Keratinocyte (primary cell): Measurements from ENCODE around the gene GYG1. TPM values are rescaled to one million over a fixed set of nuclear protein-coding genes. Genes with fewer than 3 reads are reported as not detected.

Experiments
- DNase-seq: peaks from one replicate; pipeline ENCODE4 v3.0.0-alpha.2; 2011; ENCODE audit warnings: low read depth, missing footprints, low spot score
- FAIRE-seq: peaks from 2 replicates; lab custom pipeline; 2011; peaks lifted over from hg19 to GRCh38; lab: Jason Lieb, UNC
- H2AFZ ChIP-seq: 2 replicates; pipeline ENCODE4 v1.6.0; 2012; ENCODE audit warnings: low read length, control low read depth, inconsistent platforms; ENCODE audit not compliant: control insufficient read depth
- H3K27ac ChIP-seq: 2 replicates; pipeline ENCODE4 v1.5.1; 2011; ENCODE audit warnings: low read length; ENCODE audit not compliant: control insufficient read depth, insufficient read depth
- H3K27me3 ChIP-seq: 3 replicates; pipeline ENCODE4 v1.6.0; 2011; ENCODE audit warnings: low read length; ENCODE audit not compliant: control insufficient read depth, insufficient read depth; ENCODE audit errors: extremely low read depth
- H3K36me3 ChIP-seq, 2 experiments: 2 replicates in 1 of 2; 3 replicates in 1 of 2; pipeline ENCODE4 v1.5.1; 2011; ENCODE audit warnings: low read length in 2 of 2, mild to moderate bottlenecking in 1 of 2; ENCODE audit not compliant: control insufficient read depth in 2 of 2, insufficient read depth in 2 of 2; ENCODE audit errors: extremely low read depth in 1 of 2
- H3K4me1 ChIP-seq: 3 replicates; pipeline ENCODE4 v1.5.1; 2011; ENCODE audit warnings: low read length; ENCODE audit not compliant: control insufficient read depth, insufficient read depth; ENCODE audit errors: extremely low read depth
- H3K4me2 ChIP-seq: 3 replicates; pipeline ENCODE4 v1.6.0; 2011; ENCODE audit warnings: low read depth, low read length; ENCODE audit not compliant: control insufficient read depth, insufficient read depth; ENCODE audit errors: extremely low read depth
- H3K4me3 ChIP-seq, 3 experiments: fragments of 200-600 bp in 1 of 3; sonication (generic) in 1 of 3; 2 replicates in 2 of 3; 3 replicates in 1 of 3; pipeline ENCODE4 v1.5.1; 2011 to 2016; ENCODE audit warnings: low read length in 3 of 3, mild to moderate bottlenecking in 3 of 3, control low read depth in 2 of 3, inconsistent platforms in 1 of 3, low read depth in 1 of 3, mixed read lengths in 1 of 3, mixed run types in 1 of 3, moderate library complexity in 1 of 3; ENCODE audit not compliant: control insufficient read depth in 2 of 3, insufficient read depth in 2 of 3; ENCODE audit errors: extremely low read depth in 1 of 3
- H3K79me2 ChIP-seq: 2 replicates; pipeline ENCODE4 v1.6.0; 2012; ENCODE audit warnings: low read length; ENCODE audit not compliant: control insufficient read depth, insufficient read depth
- H3K9ac ChIP-seq: 3 replicates; pipeline ENCODE4 v1.6.0; 2011; ENCODE audit warnings: low read length; ENCODE audit not compliant: control insufficient read depth, insufficient read depth; ENCODE audit errors: extremely low read depth
- H3K9me1 ChIP-seq: 3 replicates; pipeline ENCODE4 v1.6.0; 2011; ENCODE audit warnings: low read length; ENCODE audit not compliant: control insufficient read depth, insufficient read depth; ENCODE audit errors: extremely low read depth
- H3K9me3 ChIP-seq: 2 replicates; pipeline ENCODE4 v1.5.1; 2012; ENCODE audit warnings: low read depth, low read length; ENCODE audit not compliant: control insufficient read depth
- H4K20me1 ChIP-seq: 3 replicates; pipeline ENCODE4 v1.6.0; 2011; ENCODE audit warnings: low read length; ENCODE audit not compliant: control insufficient read depth, insufficient read depth; ENCODE audit errors: extremely low read depth
- EZH2 ChIP-seq: IDR thresholded peaks from one replicate; pipeline ENCODE4 v1.6.1; 2012; ENCODE audit warnings: inconsistent platforms, mild to moderate bottlenecking, low read length, moderate library complexity
- dilution Hi-C: fragments of 300-500 bp; cut with MboI; formaldehyde crosslinking; loops from one replicate; pipeline ENCODE4 v1.7.0; 2020; ENCODE audit warnings: low sequenced_read_pairs; ENCODE audit not compliant: extremely low pct_ligation_motif_present
- polyA plus RNA-seq, 5 experiments: library from polyadenylated mRNA; depleted of rRNA in 3 of 5; stranded (reverse) in 3 of 5; stranded (forward) in 1 of 5; unstranded in 1 of 5; fragments of >200 nt; gene quantifications; 1 replicate in 1 of 5; 2 replicates in 3 of 5; 3 replicates in 1 of 5; pipeline versions ENCODE4 v1.2.1 to v1.2.3, GENCODE V29; 2011 to 2012; ENCODE audit warnings: missing spikeins in 2 of 5, low read depth in 1 of 5, low replicate concordance in 1 of 5
- TF ChIP-seq, protein P1 (sequence below), 3 experiments: IDR thresholded peaks in 1 of 3; conservative IDR thresholded peaks in 1 of 3; optimal IDR thresholded peaks in 1 of 3; 2 replicates in 2 of 3; 3 replicates in 1 of 3; pipeline versions ENCODE3 to v1.5.1; 2011; ENCODE audit warnings: low read length in 3 of 3, mild to moderate bottlenecking in 3 of 3, moderate library complexity in 2 of 3, control low read depth in 1 of 3, inconsistent platforms in 1 of 3; ENCODE audit not compliant: insufficient read depth in 2 of 3; ENCODE audit errors: extremely low read depth in 1 of 3

The GYG1 gene
- polyA plus RNA-seq, 1 donor (not counting 4 experiments of a cell fraction or from before 2014, with no cell fraction given), result 25.2 TPM

- no peaks in the 10 kb centered on the region for H3K27me3 ChIP-seq
- no peaks in the 10 kb centered on the region for H3K79me2 ChIP-seq
- no peaks in the 10 kb centered on the region for H3K4me1 ChIP-seq
- H4K20me1 ChIP-seq, result no peaks in the 10 kb centered on the region
- no peak for FAIRE-seq
- H3K4me3 ChIP-seq, result no peak overlapping the region
- no peaks in the 10 kb centered on the region for H3K36me3 ChIP-seq
- DNase-seq, result no peak
- no peak for TF ChIP-seq EZH2
- TF ChIP-seq, protein P1, sequence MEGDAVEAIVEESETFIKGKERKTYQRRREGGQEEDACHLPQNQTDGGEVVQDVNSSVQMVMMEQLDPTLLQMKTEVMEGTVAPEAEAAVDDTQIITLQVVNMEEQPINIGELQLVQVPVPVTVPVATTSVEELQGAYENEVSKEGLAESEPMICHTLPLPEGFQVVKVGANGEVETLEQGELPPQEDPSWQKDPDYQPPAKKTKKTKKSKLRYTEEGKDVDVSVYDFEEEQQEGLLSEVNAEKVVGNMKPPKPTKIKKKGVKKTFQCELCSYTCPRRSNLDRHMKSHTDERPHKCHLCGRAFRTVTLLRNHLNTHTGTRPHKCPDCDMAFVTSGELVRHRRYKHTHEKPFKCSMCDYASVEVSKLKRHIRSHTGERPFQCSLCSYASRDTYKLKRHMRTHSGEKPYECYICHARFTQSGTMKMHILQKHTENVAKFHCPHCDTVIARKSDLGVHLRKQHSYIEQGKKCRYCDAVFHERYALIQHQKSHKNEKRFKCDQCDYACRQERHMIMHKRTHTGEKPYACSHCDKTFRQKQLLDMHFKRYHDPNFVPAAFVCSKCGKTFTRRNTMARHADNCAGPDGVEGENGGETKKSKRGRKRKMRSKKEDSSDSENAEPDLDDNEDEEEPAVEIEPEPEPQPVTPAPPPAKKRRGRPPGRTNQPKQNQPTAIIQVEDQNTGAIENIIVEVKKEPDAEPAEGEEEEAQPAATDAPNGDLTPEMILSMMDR (optimal IDR thresholded peaks at IDR 0.05 in 1 of 3, IDR thresholded peaks at IDR 0.05 in 1 of 3, conservative IDR thresholded peaks at IDR 0.05 in 1 of 3; ENCODE audit: extremely low read depth in 1 of 3, insufficient read depth in 2 of 3, low read length in 3 of 3), result peak; percentile 4 to 38 (median 26)
- H3K9me1 ChIP-seq, result no peaks in the 10 kb centered on the region
- no peak overlapping the region for H2AFZ ChIP-seq
- H3K4me2 ChIP-seq, result no peak overlapping the region
- no peaks in the 10 kb centered on the region for H3K9me3 ChIP-seq
- no peak overlapping the region for H3K27ac ChIP-seq
- dilution Hi-C loops, result no loop called here
- H3K9ac ChIP-seq, result no peak overlapping the region
Observed at GRCh38 chr3:148950806-148951205, 40.5 kb upstream of the GYG1 start.

DNA sequence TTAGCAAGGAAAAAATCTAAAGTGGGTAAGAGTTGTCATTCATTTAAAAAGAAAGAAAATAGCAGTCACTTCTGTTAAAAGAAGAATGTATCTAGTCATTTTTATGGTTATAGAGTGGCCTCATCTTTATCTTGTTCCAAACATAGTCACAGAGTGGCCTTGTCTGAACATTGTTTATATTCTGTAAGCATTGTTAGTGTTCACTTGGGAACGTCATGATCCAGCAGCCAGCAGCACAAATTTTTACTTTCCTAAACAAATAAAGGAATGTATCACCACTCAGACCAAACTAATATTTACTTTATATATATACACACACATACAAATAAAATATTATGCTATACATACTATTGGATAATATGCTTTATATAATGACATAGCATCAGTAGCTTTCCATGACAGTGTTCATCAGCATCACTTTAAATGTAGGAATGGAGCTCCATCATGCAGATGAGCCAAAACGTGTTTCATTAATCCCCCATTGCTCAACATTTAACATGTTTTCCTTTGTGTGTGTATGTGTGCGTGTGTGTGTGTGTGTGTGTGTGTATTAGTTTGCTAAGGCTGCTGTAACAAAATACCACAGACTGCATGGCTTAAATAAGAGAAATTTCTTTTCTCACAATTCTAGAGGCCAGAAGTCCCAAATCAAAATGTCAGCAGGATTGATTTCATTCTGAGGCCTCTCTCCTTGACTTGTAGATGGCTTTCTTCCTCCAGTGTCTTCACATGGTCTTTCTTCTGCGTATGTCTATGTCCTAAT lies 39.6 kb upstream of the GYG1 start:
- no peak for TF ChIP-seq EZH2
- TF ChIP-seq, protein P1 (optimal IDR thresholded peaks at IDR 0.05 in 1 of 3, IDR thresholded peaks at IDR 0.05 in 1 of 3, conservative IDR thresholded peaks at IDR 0.05 in 1 of 3; ENCODE audit: extremely low read depth in 1 of 3, insufficient read depth in 2 of 3, low read length in 3 of 3), result no peak
- no peak overlapping the region for H2AFZ ChIP-seq
- no peaks in the 10 kb centered on the region for H3K9me1 ChIP-seq
- DNase-seq (no peak), FAIRE-seq (no peak)
- H3K9me3 ChIP-seq, result no peaks in the 10 kb centered on the region
- H3K4me3 ChIP-seq, result no peak overlapping the region
- no peaks in the 10 kb centered on the region for H3K79me2 ChIP-seq
- H3K27me3 ChIP-seq, result no peaks in the 10 kb centered on the region
- no peak overlapping the region for H3K27ac ChIP-seq
- no peaks in the 10 kb centered on the region for H3K4me1 ChIP-seq
- dilution Hi-C loops, result no loop called here
- no peak overlapping the region for H3K4me2 ChIP-seq
- no peaks in the 10 kb centered on the region for H3K36me3 ChIP-seq
- H3K9ac ChIP-seq, result no peak overlapping the region
- H4K20me1 ChIP-seq, result no peaks in the 10 kb centered on the region
